AG04449 (cell line): ENCODE data around the gene PPFIA1.

ENCODE experiments used
- CTCF ChIA-PET: fragments of 350-600 bp; formaldehyde crosslinking; extraction: SDS; loops from one replicate; lab custom pipeline; 2021; ENCODE audit warnings: antibody characterized with exemption; lab: Yijun Ruan, JAX
- POLR2A ChIA-PET: fragments of 400-600, 350-600 bp; formaldehyde crosslinking; extraction: SDS; loops from one replicate; lab custom pipeline; 2020; ENCODE audit warnings: antibody characterized with exemption, inconsistent platforms; lab: Yijun Ruan, JAX
- DNase-seq: peaks from one replicate; pipeline ENCODE4 v3.0.0-alpha.2; 2010; ENCODE audit warnings: low read depth, low spot score
- H3K4me3 ChIP-seq: 2 replicates; pipeline ENCODE4 v1.5.1; 2011; ENCODE audit warnings: low read depth, mild to moderate bottlenecking, control low read depth, low read length
- CTCF ChIP-seq: IDR thresholded peaks from one replicate; pipeline ENCODE4 v1.5.1; 2011; ENCODE audit warnings: mild to moderate bottlenecking, moderate library complexity, low read length, control low read depth, inconsistent platforms; ENCODE audit not compliant: insufficient read depth; ENCODE audit errors: missing control alignments

Gene PPFIA1

GRCh38 chr11:70241709-70242108, 28.8 kb upstream of the PPFIA1 start:
- DNase-seq, result no peak
- no peak overlapping the region for H3K4me3 ChIP-seq
- POLR2A ChIA-PET, result no interaction called here
- TF ChIP-seq CTCF, result no peak
- CTCF ChIA-PET, result no interaction called here

GRCh38 chr11:70242885-70243284, 27.6 kb upstream of the PPFIA1 start:
- no peak overlapping the region for H3K4me3 ChIP-seq
- ChIA-PET CTCF (no interaction called here), POLR2A (no interaction called here)
- DNase-seq, result no peak
- no peak for TF ChIP-seq CTCF

- ChIA-PET CTCF (no interaction called here), POLR2A (no interaction called here)
- no peak for TF ChIP-seq CTCF
- no peak overlapping the region for H3K4me3 ChIP-seq
- no peak for DNase-seq
These were observed 26.4 kb upstream of the PPFIA1 start for GRCh38 chr11:70243912-70244652.

GRCh38 chr11:70244698-70245097, 25.8 kb upstream of the PPFIA1 start:
- H3K4me3 ChIP-seq, result no peak overlapping the region
- DNase-seq, result peak; percentile 60
- TF ChIP-seq CTCF, result no peak
- CTCF ChIA-PET, result no interaction called here
- POLR2A ChIA-PET, result no interaction called here

- no peak for TF ChIP-seq CTCF
- DNase-seq, result no peak
- POLR2A ChIA-PET, result interaction anchor here (0.8 kb wide), 1 partner anchor 24 kb away, joined by 4 read pairs; no protein-coding TSS in a partner anchor
- CTCF ChIA-PET, result no interaction called here
- no peak overlapping the region for H3K4me3 ChIP-seq
These were observed 24.3 kb upstream of the PPFIA1 start for GRCh38 chr11:70246196-70246595.

- H3K4me3 ChIP-seq, result no peak overlapping the region
- no peak for TF ChIP-seq CTCF
- ChIA-PET POLR2A (no interaction called here), CTCF (no interaction called here)
- DNase-seq, result no peak
These were observed 23.3 kb upstream of the PPFIA1 start for GRCh38 chr11:70247042-70247709.
